Panc1 (cell line): Measurements from ENCODE around the gene SPARC.

Experiments used
- POLR2AphosphoS5 ChIP-seq: IDR thresholded peaks from 2 replicates; pipeline ENCODE4 v1.6.1; 2012; ENCODE audit warnings: mild to moderate bottlenecking, low read depth, low read length, moderate library complexity
- SIN3A ChIP-seq: IDR thresholded peaks from 2 replicates; pipeline ENCODE4 v1.6.1; 2012; ENCODE audit warnings: low read depth, mild to moderate bottlenecking, low read length, moderate library complexity, borderline replicate concordance; ENCODE audit not compliant: insufficient read depth
- TF ChIP-seq, protein P1 (sequence below): fragments of 450-650 bp; IDR thresholded peaks from 2 replicates; pipeline ENCODE4 v1.5.1; 2017; ENCODE audit warnings: mild to moderate bottlenecking

DNA sequence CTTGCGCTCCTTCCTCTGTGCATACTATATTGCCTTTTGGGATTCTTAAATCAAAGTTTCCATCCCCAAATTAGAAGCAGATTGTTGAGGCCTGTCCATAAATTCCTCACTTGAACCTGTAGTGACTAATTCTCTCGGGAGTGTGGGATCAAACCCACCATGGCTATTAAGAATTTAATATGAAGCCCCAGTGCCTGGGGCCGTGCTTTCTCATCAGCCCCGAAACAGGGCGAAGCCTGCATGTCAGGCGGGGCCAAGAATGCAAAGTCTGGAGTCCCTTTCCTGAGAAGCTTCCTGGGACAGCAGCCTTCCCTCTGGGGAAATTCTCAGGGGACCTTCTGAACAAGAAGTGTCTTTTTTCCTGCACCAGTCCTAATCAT is 66.3 kb downstream of the SPARC start:
- TF ChIP-seq, protein P1, sequence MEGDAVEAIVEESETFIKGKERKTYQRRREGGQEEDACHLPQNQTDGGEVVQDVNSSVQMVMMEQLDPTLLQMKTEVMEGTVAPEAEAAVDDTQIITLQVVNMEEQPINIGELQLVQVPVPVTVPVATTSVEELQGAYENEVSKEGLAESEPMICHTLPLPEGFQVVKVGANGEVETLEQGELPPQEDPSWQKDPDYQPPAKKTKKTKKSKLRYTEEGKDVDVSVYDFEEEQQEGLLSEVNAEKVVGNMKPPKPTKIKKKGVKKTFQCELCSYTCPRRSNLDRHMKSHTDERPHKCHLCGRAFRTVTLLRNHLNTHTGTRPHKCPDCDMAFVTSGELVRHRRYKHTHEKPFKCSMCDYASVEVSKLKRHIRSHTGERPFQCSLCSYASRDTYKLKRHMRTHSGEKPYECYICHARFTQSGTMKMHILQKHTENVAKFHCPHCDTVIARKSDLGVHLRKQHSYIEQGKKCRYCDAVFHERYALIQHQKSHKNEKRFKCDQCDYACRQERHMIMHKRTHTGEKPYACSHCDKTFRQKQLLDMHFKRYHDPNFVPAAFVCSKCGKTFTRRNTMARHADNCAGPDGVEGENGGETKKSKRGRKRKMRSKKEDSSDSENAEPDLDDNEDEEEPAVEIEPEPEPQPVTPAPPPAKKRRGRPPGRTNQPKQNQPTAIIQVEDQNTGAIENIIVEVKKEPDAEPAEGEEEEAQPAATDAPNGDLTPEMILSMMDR: no peak
- TF ChIP-seq POLR2AphosphoS5 (no peak), SIN3A (no peak)
